Subcutaneous adipose tissue (tissue), 4 donors: Measurements from ENCODE around the gene ZNF536. TPM values are rescaled to one million over a fixed set of nuclear protein-coding genes. Genes with fewer than 3 reads are reported as not detected.

Experiments
- total RNA-seq, 4 donors: library from RNA; depleted of rRNA; stranded (reverse); fragments of >200 nt; gene quantifications; one replicate each; pipeline ENCODE4 v1.1.0, GENCODE V29; 2016
- TF ChIP-seq, protein P1 (sequence below): fragments of 450-650 bp; IDR thresholded peaks from one replicate; pipeline ENCODE4 v1.5.1; 2016; ENCODE audit warnings: low read depth, mild to moderate bottlenecking, control low read depth, antibody characterized with exemption, moderate library complexity

The ZNF536 gene
- total RNA-seq, 4 donors from 2014 or later, result under 0.01 to 0.17 TPM; not detected in 2

DNA sequence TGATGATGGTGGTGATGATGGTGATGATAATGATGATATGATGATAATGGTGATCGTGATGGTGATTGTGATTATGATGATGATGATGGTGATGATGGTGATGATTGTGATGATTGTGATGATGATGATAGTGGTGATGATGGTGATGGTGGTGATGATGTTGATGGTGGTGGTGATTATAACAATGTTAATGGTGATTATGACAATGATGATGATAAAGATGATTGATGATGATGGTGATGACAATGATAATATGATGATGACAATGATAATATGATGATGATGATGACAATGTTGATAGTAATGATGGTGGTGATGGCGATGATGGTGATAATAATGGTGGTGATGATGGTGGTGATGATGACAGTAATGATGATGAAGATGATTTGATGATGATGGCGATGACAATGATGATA is 34.1 kb upstream of the ZNF536 start:
- TF ChIP-seq, protein P1, sequence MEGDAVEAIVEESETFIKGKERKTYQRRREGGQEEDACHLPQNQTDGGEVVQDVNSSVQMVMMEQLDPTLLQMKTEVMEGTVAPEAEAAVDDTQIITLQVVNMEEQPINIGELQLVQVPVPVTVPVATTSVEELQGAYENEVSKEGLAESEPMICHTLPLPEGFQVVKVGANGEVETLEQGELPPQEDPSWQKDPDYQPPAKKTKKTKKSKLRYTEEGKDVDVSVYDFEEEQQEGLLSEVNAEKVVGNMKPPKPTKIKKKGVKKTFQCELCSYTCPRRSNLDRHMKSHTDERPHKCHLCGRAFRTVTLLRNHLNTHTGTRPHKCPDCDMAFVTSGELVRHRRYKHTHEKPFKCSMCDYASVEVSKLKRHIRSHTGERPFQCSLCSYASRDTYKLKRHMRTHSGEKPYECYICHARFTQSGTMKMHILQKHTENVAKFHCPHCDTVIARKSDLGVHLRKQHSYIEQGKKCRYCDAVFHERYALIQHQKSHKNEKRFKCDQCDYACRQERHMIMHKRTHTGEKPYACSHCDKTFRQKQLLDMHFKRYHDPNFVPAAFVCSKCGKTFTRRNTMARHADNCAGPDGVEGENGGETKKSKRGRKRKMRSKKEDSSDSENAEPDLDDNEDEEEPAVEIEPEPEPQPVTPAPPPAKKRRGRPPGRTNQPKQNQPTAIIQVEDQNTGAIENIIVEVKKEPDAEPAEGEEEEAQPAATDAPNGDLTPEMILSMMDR, result no peak

- TF ChIP-seq, protein P1, result no peak
Measured at GRCh38 chr19:30338878-30339623, 33.1 kb upstream of the ZNF536 start.

- TF ChIP-seq, protein P1, result no peak
Measured at GRCh38 chr19:30339624-30340525, 32.3 kb upstream of the ZNF536 start.

DNA sequence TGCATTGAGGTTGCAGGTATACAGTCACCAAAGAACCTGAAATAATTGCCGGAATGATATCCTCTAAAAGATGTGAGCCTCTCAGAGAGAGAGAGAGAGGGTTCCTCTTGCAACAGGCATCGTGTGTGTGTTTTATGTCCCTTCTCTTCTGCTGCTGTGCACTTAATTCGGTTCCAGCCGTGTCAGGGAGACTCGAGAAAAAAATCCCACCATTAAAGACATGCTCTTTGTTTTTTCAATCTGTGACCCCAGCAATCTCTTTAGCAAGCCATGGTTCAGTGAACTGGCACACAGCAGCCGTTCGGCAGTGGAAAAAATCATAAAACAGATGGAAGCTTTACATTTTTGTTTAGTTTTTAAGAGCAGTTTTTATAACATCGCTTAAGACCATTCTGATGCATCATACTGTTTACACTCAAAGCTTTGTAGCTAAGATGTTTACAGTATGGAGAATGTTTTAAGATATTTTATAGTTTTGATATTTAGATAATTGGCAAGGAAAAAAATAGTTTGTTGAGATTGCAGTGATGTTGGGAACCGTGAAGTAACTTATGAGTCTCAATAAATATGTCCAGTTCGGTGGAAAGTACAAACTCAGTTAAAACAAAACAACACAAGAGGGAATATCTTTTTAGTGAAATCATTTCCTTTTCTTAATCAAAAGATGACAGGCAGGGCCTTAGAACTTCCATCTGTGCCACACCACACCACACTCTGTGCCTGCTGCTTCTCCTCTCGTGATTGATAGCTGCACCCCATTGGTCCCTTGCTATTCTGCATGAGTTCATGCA is 31.2 kb upstream of the ZNF536 start:
- TF ChIP-seq, protein P1, result no peak

DNA sequence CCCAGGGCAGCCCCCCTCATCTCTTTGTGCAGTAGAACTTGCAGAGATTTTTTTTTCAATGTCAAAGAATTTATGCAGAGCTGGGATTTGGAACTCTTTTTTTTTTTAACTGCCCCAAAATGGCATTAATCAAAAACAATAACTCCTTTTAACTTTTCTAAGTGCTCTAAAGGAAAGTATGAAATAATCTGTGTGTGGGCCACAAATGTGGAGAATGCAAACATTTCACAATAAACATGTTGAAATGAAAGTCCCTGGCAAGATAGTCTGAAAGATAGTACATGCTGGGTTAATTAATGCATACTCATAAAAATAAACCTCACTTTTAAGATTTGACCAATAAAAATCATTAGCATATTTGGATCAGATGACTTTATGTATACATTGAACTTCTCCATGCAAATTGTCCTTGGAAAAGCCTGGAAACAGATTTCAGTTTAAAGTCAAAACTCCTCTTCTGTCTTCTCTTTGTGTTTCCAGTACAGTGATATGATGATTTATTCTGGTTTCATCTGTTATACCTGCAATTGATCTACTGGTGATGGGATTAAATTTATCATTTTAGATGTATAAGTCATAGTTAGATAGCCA is 30.5 kb upstream of the ZNF536 start:
- TF ChIP-seq, protein P1, result no peak

DNA sequence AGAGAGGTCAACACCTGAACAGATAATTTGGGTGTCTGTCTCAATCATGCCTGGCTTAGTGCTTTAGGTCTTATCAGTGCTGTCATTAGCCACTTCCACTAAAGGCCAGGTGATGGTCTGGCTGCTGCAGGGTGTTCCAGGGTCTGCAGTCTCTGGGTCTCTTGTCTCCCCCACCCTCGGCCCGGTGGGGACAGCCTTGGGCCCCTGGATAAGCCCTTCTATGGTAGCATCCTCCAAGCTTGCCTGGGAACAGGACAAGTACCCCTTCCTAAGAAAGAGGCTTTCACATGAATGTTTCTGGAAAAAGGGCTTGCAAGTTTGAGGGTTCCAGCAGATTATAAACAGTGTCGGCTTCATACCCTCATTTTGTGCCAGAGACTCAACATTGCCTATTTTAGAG is 29.3 kb upstream of the ZNF536 start:
- TF ChIP-seq, protein P1, result no peak
